ENCODE results near the gene HID1. TPM values are rescaled to one million over a fixed set of nuclear protein-coding genes. Genes with fewer than 3 reads are reported as not detected.
A peak's percentile ranks its signal among the peaks of the same experiment; 100 is the strongest.

The HID1 gene
- total RNA-seq, 1 donor from 2014 or later, result 36.6 TPM

DNA sequence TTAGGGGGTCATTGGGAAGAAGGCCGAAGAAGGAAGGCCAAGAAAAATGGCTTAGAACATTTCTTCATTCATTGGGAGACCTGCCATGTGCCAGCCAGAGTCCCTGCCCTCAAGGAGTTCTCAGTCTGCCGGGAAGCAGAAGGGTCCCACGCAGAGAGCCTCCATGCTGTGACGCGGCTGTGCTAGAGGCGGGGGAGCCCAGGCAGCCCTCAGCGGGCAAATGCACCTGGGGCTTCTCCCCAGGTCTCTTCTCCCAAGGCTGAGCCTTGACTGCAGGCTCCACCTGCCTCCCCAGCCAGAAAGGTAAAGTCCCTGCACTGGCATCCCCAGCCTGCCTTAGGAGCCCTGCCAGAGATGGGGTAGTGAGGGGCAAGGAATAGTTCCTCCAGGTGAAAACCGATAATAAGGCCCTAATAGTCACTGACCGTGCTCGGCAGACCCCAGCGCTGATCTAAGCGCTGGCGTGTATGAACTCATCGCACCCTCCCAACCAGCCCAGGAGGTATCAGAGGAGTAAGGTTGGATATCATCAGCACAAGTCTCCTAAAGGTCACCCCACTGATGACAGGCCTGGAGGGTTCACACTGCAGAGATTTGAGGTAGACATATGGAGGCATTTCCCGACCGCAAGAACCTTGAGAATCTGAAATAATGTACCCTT is 8.9 kb upstream of the HID1 start:
- DNase-seq (ENCODE audit: extremely low spot score, unreplicated experiment), result no peak
- H3K36me3 Mint-ChIP-seq, result no peaks in the 10 kb centered on the region
- H3K9me3 Mint-ChIP-seq, result no peaks in the 10 kb centered on the region
- peak overlapping the region; percentile 95 for H3K4me3 Mint-ChIP-seq
- peak overlapping the region; percentile 92 for H3K27ac Mint-ChIP-seq
- peaks cover 7% of the 10 kb centered on the region for H3K4me1 Mint-ChIP-seq (ENCODE audit: unreplicated experiment)
- H3K27me3 Mint-ChIP-seq, result peaks cover 11% of the 10 kb centered on the region
- TF ChIP-seq, protein P1, sequence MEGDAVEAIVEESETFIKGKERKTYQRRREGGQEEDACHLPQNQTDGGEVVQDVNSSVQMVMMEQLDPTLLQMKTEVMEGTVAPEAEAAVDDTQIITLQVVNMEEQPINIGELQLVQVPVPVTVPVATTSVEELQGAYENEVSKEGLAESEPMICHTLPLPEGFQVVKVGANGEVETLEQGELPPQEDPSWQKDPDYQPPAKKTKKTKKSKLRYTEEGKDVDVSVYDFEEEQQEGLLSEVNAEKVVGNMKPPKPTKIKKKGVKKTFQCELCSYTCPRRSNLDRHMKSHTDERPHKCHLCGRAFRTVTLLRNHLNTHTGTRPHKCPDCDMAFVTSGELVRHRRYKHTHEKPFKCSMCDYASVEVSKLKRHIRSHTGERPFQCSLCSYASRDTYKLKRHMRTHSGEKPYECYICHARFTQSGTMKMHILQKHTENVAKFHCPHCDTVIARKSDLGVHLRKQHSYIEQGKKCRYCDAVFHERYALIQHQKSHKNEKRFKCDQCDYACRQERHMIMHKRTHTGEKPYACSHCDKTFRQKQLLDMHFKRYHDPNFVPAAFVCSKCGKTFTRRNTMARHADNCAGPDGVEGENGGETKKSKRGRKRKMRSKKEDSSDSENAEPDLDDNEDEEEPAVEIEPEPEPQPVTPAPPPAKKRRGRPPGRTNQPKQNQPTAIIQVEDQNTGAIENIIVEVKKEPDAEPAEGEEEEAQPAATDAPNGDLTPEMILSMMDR (conservative IDR thresholded peaks at IDR 0.05), result no peak

DNA sequence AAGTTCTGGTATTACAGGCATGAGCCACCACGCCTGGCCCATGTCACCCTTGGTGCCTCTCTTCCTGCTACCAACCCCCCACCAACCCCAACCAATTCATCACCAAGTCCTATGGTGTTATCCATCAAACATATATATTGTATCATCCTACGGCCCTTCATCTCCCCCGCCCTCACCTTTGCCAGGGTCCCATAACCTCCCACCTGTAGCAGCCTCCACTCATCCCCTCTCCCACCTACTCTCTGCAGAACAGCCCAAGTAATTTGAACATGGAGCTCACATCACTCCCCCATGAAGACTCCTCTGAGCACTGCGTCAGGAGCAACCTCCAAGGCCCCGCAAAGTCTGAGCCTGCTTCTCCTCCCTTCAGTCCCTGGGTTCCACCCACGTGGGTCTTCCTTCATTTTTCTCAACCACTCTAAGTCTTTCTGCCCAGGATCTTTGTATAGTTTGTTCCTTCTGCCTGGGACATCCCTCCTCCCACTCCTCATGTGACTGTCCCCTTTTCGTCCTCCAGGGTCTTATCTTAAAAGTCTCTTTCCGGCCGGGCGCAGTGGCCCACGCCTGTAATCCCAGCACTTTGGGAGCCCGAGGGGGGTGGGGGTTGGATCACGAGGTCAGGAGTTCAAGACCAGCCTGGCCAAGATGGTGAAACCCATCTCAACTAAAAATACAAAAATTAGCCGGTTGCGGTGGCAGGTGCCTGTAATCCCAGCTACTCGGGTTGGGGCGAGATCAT is 7.0 kb upstream of the HID1 start:
- Mint-ChIP-seq H3K9me3 (no peaks in the 10 kb centered on the region), H3K4me1 (ENCODE audit: unreplicated experiment) (peaks cover 7% of the 10 kb centered on the region), H3K27me3 (peaks cover 23% of the 10 kb centered on the region), H3K27ac (peak overlapping the region; percentile 58), H3K4me3 (peak overlapping the region; percentile 39), H3K36me3 (no peaks in the 10 kb centered on the region)
- no peak for DNase-seq (ENCODE audit: extremely low spot score, unreplicated experiment)
- TF ChIP-seq, protein P1 (conservative IDR thresholded peaks at IDR 0.05), result no peak

DNA sequence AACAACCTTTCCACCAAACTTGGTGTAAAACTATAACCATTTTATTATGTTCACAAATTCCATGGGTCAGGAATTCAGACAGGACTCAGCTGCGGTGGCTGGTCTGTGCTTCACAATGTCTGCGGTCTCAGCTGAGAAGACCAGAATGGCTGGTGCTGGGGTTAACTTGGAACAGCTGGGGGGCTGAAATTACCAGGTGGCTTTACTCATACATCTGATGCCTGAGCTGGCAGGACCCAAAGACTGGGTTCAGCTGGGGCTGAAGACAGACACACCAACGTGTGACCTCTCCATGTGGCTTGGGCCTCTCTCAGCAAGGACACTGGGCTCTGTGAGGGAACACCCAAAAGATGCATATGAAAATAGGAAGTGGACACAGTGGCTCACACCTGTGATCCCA is 5.7 kb upstream of the HID1 start:
- H3K27ac Mint-ChIP-seq, result no peak overlapping the region

DNA sequence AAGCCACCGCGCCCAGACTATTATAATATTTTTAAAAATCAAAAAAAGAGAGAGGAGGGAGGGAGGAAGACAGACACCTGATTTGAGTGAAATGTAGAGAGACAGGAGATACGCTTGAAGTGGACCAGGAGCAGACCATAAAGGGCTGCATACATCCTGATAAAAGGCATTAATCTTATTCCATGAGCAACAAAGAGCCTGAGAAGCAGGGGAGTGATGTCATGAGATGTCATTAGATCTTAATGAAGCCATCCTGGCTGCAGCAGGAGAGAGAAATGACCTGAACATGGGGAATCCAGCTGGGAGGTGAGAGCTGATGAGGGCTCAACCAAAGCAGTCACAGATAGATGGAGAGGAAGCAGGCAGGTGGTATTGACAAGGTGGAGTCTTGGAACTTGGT is 5.2 kb upstream of the HID1 start:
- DNase-seq (ENCODE audit: extremely low spot score, unreplicated experiment), result no peak
- TF ChIP-seq, protein P1 (conservative IDR thresholded peaks at IDR 0.05), result no peak
- H3K27ac Mint-ChIP-seq, result no peak overlapping the region
- no peaks in the 10 kb centered on the region for H3K36me3 Mint-ChIP-seq
- H3K4me1 Mint-ChIP-seq (ENCODE audit: unreplicated experiment), result peaks cover 11% of the 10 kb centered on the region
- H3K9me3 Mint-ChIP-seq, result no peaks in the 10 kb centered on the region
- peaks cover 37% of the 10 kb centered on the region for H3K27me3 Mint-ChIP-seq
- H3K4me3 Mint-ChIP-seq, result no peak overlapping the region

More for the DNA sequence above, 5.7 kb upstream of the HID1 start:
- no peak overlapping the region for H3K4me3 Mint-ChIP-seq
- no peak for DNase-seq (ENCODE audit: extremely low spot score, unreplicated experiment)
- peaks cover 7% of the 10 kb centered on the region for H3K4me1 Mint-ChIP-seq (ENCODE audit: unreplicated experiment)
- peaks cover 33% of the 10 kb centered on the region for H3K27me3 Mint-ChIP-seq
- no peaks in the 10 kb centered on the region for H3K36me3 Mint-ChIP-seq
- H3K9me3 Mint-ChIP-seq, result no peaks in the 10 kb centered on the region
- TF ChIP-seq, protein P1 (conservative IDR thresholded peaks at IDR 0.05), result no peak

DNA sequence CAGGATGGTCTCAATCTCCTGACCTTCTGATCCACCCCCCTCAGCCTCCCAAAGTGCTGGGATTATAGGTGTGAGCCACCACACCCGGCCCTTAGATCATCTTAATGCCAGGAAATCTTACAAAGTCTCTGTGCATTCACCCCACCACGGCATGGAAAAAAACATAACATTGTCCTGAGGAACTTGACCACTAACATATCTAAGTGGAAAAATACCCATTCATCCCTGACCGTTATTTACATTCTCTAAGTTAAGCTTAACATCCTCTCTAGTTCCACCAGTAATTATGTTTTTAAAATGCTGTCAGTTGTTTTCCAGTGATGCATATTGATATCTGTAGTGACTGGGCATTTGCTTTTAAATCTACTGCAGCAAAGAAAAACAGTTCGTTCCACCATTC is 3.4 kb upstream of the HID1 start:
- no peaks in the 10 kb centered on the region for H3K9me3 Mint-ChIP-seq
- no peaks in the 10 kb centered on the region for H3K36me3 Mint-ChIP-seq

More for the DNA sequence above, 3.4 kb upstream of the HID1 start:
- TF ChIP-seq, protein P1 (conservative IDR thresholded peaks at IDR 0.05), result no peak
- peaks cover 46% of the 10 kb centered on the region for H3K27me3 Mint-ChIP-seq
- DNase-seq (ENCODE audit: extremely low spot score, unreplicated experiment), result no peak
- H3K4me1 Mint-ChIP-seq (ENCODE audit: unreplicated experiment), result peaks cover 9% of the 10 kb centered on the region
- no peak overlapping the region for H3K4me3 Mint-ChIP-seq
- H3K27ac Mint-ChIP-seq, result peak overlapping the region; percentile 32

Measured in type B pancreatic cell (in vitro differentiated cells).